Sigmoid colon (tissue), 3 donors: Measurements from ENCODE around the gene TBXAS1.

Source experiments
- POLR2A ChIP-seq, 2 donors: fragments of 450-650 bp; IDR thresholded peaks; one replicate each; pipeline ENCODE4 v1.6.1; 2016; ENCODE audit warnings: antibody characterized with exemption in 2 of 2, mild to moderate bottlenecking in 2 of 2, moderate library complexity in 2 of 2
- TF ChIP-seq, protein P1 (sequence below), 4 experiments: fragments of 450-650 bp in 3 of 4; fragments of 200-600 bp in 1 of 4; IDR thresholded peaks; one replicate each; pipeline ENCODE4 v1.5.1; 2016 to 2019; ENCODE audit warnings: antibody characterized with exemption in 4 of 4, mild to moderate bottlenecking in 3 of 4, moderate library complexity in 2 of 4

- TF ChIP-seq, protein P1, sequence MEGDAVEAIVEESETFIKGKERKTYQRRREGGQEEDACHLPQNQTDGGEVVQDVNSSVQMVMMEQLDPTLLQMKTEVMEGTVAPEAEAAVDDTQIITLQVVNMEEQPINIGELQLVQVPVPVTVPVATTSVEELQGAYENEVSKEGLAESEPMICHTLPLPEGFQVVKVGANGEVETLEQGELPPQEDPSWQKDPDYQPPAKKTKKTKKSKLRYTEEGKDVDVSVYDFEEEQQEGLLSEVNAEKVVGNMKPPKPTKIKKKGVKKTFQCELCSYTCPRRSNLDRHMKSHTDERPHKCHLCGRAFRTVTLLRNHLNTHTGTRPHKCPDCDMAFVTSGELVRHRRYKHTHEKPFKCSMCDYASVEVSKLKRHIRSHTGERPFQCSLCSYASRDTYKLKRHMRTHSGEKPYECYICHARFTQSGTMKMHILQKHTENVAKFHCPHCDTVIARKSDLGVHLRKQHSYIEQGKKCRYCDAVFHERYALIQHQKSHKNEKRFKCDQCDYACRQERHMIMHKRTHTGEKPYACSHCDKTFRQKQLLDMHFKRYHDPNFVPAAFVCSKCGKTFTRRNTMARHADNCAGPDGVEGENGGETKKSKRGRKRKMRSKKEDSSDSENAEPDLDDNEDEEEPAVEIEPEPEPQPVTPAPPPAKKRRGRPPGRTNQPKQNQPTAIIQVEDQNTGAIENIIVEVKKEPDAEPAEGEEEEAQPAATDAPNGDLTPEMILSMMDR (IDR thresholded peaks at IDR 0.05), result no peak
- no peak for TF ChIP-seq POLR2A (IDR thresholded peaks at IDR 0.05)
Observed at GRCh38 chr7:139876622-139877283, 47.7 kb downstream of the TBXAS1 start.
